Gastroesophageal sphincter (tissue), 4 donors: ENCODE measurements around the gene NKIRAS2. TPM values are rescaled to one million over a fixed set of nuclear protein-coding genes. Genes with fewer than 3 reads are reported as not detected.
A peak's percentile ranks its signal among the peaks of the same experiment; 100 is the strongest.
"Not testable (repeated sequence)": the region's sequence is repeated elsewhere in the genome, so short reads cannot be mapped to it uniquely, and the experiment has no call there.

Experiments used
- ATAC-seq: fragments of 150-250 bp; one replicate; pipeline ENCODE4 v1.9.1; 2016; ENCODE audit warnings: mild to moderate bottlenecking, moderate library complexity
- H3K27ac ChIP-seq, 4 donors: fragments of 200-600 bp; sonication (generic) in 3 of 4; 1 replicate in 3 of 4; 2 replicates in 1 of 4; pipeline ENCODE4 v1.5.1; 2016 to 2019
- H3K27me3 ChIP-seq: fragments of 200-600 bp; sonication (generic); one replicate; pipeline ENCODE4 v1.5.1; 2019
- H3K36me3 ChIP-seq, 2 donors: fragments of 200-600 bp; sonication (generic); one replicate each; pipeline ENCODE4 v1.5.1; 2019; ENCODE audit warnings: control low read depth in 1 of 2
- H3K4me1 ChIP-seq, 3 donors: fragments of 200-600 bp; sonication (generic); 1 replicate in 2 of 3; 2 replicates in 1 of 3; pipeline ENCODE4 v1.5.1; 2016 to 2019; ENCODE audit warnings: control low read depth in 2 of 3
- H3K4me3 ChIP-seq, 2 donors: fragments of 200-600 bp; sonication (generic); one replicate each; pipeline ENCODE4 v1.5.1; 2019; ENCODE audit warnings: mild to moderate bottlenecking in 1 of 2, moderate library complexity in 1 of 2
- H3K9me3 ChIP-seq, 3 donors: fragments of 200-600 bp; sonication (generic); one replicate each; pipeline ENCODE4 v1.5.1; 2017 to 2019; ENCODE audit warnings: control low read depth in 2 of 3
- CTCF ChIP-seq, 4 experiments: fragments of 200-600 bp in 2 of 4; fragments of 450-650 bp in 2 of 4; sonication (generic) in 1 of 4; IDR thresholded peaks; one replicate each; pipeline ENCODE4 v1.5.1; 2017 to 2019; ENCODE audit warnings: antibody characterized with exemption in 4 of 4, mild to moderate bottlenecking in 2 of 4, moderate library complexity in 2 of 4
- EP300 ChIP-seq: sonication (generic); formaldehyde crosslinking; IDR thresholded peaks from one replicate; pipeline ENCODE4 v1.6.1; 2017; ENCODE audit warnings: antibody characterized with exemption, mild to moderate bottlenecking
- POLR2A ChIP-seq, 2 donors: fragments of 450-650 bp; IDR thresholded peaks; one replicate each; pipeline ENCODE4 v1.6.1; 2017; ENCODE audit warnings: antibody characterized with exemption in 2 of 2, mild to moderate bottlenecking in 2 of 2, moderate library complexity in 1 of 2
- POLR2AphosphoS5 ChIP-seq: sonication (generic); formaldehyde crosslinking; IDR thresholded peaks from one replicate; pipeline ENCODE4 v1.6.1; 2017; ENCODE audit warnings: antibody characterized with exemption
- WGBS, 2 donors: methylation state at CpG; one replicate each; pipeline ENCODE4 v1.1.5; 2018; ENCODE audit warnings: low coverage in 1 of 2; 5-methylcytosine and 5-hydroxymethylcytosine counted together
- total RNA-seq, 4 donors: library from RNA; depleted of rRNA; stranded (reverse); fragments of >200 nt; gene quantifications; one replicate each; pipeline ENCODE4 v1.1.0, GENCODE V29; 2016

Gene NKIRAS2
- total RNA-seq, 4 donors from 2014 or later, result 40.1 to 72.3 (median 52.8) TPM

- no peak for ATAC-seq
- TF ChIP-seq POLR2A (IDR thresholded peaks at IDR 0.05) (no peak), POLR2AphosphoS5 (no peak), EP300 (no peak), CTCF (IDR thresholded peaks at IDR 0.05) (no peak)
- peaks cover 0 to 51% (median 0%) of the 10 kb centered on the region in 3 donors for H3K4me1 ChIP-seq
- 83 to 86% methylated on average over 7 of the region's 7 CpGs for WGBS, 2 donors
- no peaks in the 10 kb centered on the region for H3K9me3 ChIP-seq
- H3K4me3 ChIP-seq, result no peak overlapping the region
- no peaks in the 10 kb centered on the region for H3K27me3 ChIP-seq
- H3K36me3 ChIP-seq, result peaks cover 5 to 61% of the 10 kb centered on the region in 2 donors
- no peak overlapping the region for H3K27ac ChIP-seq
Observed at GRCh38 chr17:42002175-42002791, 17.6 kb upstream of the NKIRAS2 start.

- Histone ChIP-seq H3K27me3 (no peaks in the 10 kb centered on the region), H3K4me1 (peaks cover 0 to 56% (median 0%) of the 10 kb centered on the region in 3 donors), H3K9me3 (no peaks in the 10 kb centered on the region), H3K36me3 (peaks cover 5 to 55% of the 10 kb centered on the region in 2 donors), H3K4me3 (no peak overlapping the region), H3K27ac (no peak overlapping the region)
- WGBS, 2 donors, result 69 to 71% methylated on average over 3 of the region's 3 CpGs
- no peak for ATAC-seq
- TF ChIP-seq POLR2A (IDR thresholded peaks at IDR 0.05) (no peak), EP300 (no peak), POLR2AphosphoS5 (no peak), CTCF (IDR thresholded peaks at IDR 0.05) (no peak)
Observed at GRCh38 chr17:42002792-42003301, 17.0 kb upstream of the NKIRAS2 start.

GRCh38 chr17:42005166-42005565 is 14.7 kb upstream of the NKIRAS2 start:
- WGBS, 2 donors, result 38 to 50% methylated on average over 1 of the region's 1 CpG
- no peak overlapping the region for H3K4me3 ChIP-seq
- peaks cover 0 to 73% (median 5%) of the 10 kb centered on the region in 3 donors for H3K4me1 ChIP-seq
- no peaks in the 10 kb centered on the region for H3K9me3 ChIP-seq
- no peak for ATAC-seq
- peaks cover 0 to 32% of the 10 kb centered on the region in 2 donors for H3K36me3 ChIP-seq
- TF ChIP-seq POLR2AphosphoS5, result no peak
- no peak for TF ChIP-seq CTCF (IDR thresholded peaks at IDR 0.05)
- no peak for TF ChIP-seq EP300
- TF ChIP-seq POLR2A (IDR thresholded peaks at IDR 0.05), result no peak
- no peak overlapping the region for H3K27ac ChIP-seq
- H3K27me3 ChIP-seq, result no peaks in the 10 kb centered on the region

- ATAC-seq, result no peak
- H3K27ac ChIP-seq, result no peak overlapping the region
- WGBS, 2 donors, result 62 to 73% methylated on average over 3 of the region's 4 CpGs
Observed at GRCh38 chr17:42009170-42009569, 10.7 kb upstream of the NKIRAS2 start.

GRCh38 chr17:42010266-42010680 is 9.6 kb upstream of the NKIRAS2 start:
- WGBS, 2 donors, result 57 to 66% methylated on average over 7 to 9 of the region's 9 CpGs
- not testable (repeated sequence) for H3K9me3 ChIP-seq, H3K27ac ChIP-seq, ATAC-seq, H3K4me3 ChIP-seq, H3K36me3 ChIP-seq, H3K27me3 ChIP-seq
- H3K4me1 ChIP-seq, result peaks cover 0 to 91% (median 39%) of the 10 kb centered on the region in 3 donors

More at GRCh38 chr17:42009170-42009569, 10.7 kb upstream of the NKIRAS2 start:
- TF ChIP-seq CTCF (IDR thresholded peaks at IDR 0.05), result peak in 1 of 4 experiments; percentile 13
- TF ChIP-seq POLR2AphosphoS5, result no peak
- TF ChIP-seq EP300, result no peak
- TF ChIP-seq POLR2A (IDR thresholded peaks at IDR 0.05), result no peak
- Histone ChIP-seq H3K9me3 (no peaks in the 10 kb centered on the region), H3K4me1 (peaks cover 0 to 91% (median 32%) of the 10 kb centered on the region in 3 donors), H3K4me3 (no peak overlapping the region), H3K36me3 (no peaks in the 10 kb centered on the region), H3K27me3 (no peaks in the 10 kb centered on the region)
